HepG2 (cell line): Measurements from ENCODE around the gene USP36. TPM values are rescaled to one million over a fixed set of nuclear protein-coding genes. Genes with fewer than 3 reads are reported as not detected.
A peak's percentile ranks its signal among the peaks of the same experiment; 100 is the strongest.

Source experiments
- CHD4 ChIP-seq: fragments of 200-600 bp; sonication (generic); IDR thresholded peaks from 2 replicates; pipeline ENCODE4 v1.7.0; 2017; ENCODE audit warnings: mild to moderate bottlenecking, low read length, borderline replicate concordance
- FOXK2 ChIP-seq: fragments of 450-650 bp; IDR thresholded peaks from 2 replicates; pipeline ENCODE4 v1.6.1; 2016
- HMG20B ChIP-seq: conservative IDR thresholded peaks from 2 replicates; pipeline ENCODE4 v1.6.1; 2016; ENCODE audit warnings: missing genetic modification reagents, missing compliant biosample characterization
- MED1 ChIP-seq: sonication (generic); formaldehyde crosslinking; IDR thresholded peaks from 2 replicates; pipeline ENCODE4 v1.4.0; 2020; ENCODE audit warnings: missing genetic modification reagents
- RAD51 ChIP-seq: fragments of 450-650 bp; IDR thresholded peaks from 2 replicates; pipeline ENCODE4 v1.6.1; 2016; ENCODE audit warnings: borderline replicate concordance
- TRIM24 ChIP-seq: sonication (generic); formaldehyde crosslinking; IDR thresholded peaks from 2 replicates; pipeline ENCODE4 v1.8.0; 2022; ENCODE audit warnings: mild to moderate bottlenecking, missing genetic modification reagents
- ZNF329 ChIP-seq: sonication (generic); formaldehyde crosslinking; IDR thresholded peaks from 2 replicates; pipeline ENCODE4 v1.9.0; 2021; ENCODE audit warnings: low read depth, mild to moderate bottlenecking, missing genetic modification reagents
- ZNF451 ChIP-seq: sonication (generic); formaldehyde crosslinking; IDR thresholded peaks from 2 replicates; pipeline ENCODE4 v1.5.0; 2020; ENCODE audit warnings: mild to moderate bottlenecking, missing genetic modification reagents
- ZNF749 ChIP-seq: sonication (generic); formaldehyde crosslinking; IDR thresholded peaks from 2 replicates; pipeline ENCODE4 v1.8.0; 2022; ENCODE audit warnings: mild to moderate bottlenecking, missing genetic modification reagents, moderate library complexity, borderline replicate concordance
- polyA plus RNA-seq, 8 experiments: library from polyadenylated mRNA; depleted of rRNA in 3 of 8; stranded (reverse) in 7 of 8; unstranded in 1 of 8; fragments of >200 nt; fragmentation: Illumina TruSeq in 4 of 8; extraction: Trizol in 4 of 8; gene quantifications; 2 replicates each; pipeline versions ENCODE4 v1.2.1 to v1.2.3, GENCODE V29; 2011 to 2016; ENCODE audit warnings: low read depth in 4 of 8, missing spikeins in 1 of 8, mixed read lengths in 1 of 8; ENCODE audit not compliant: insufficient read depth in 1 of 8
- total RNA-seq, 5 experiments: library from RNA; depleted of rRNA; stranded (reverse); fragments of >200 nt; fragmentation: Illumina TruSeq; extraction: Trizol; gene quantifications; 2 replicates each; pipeline ENCODE4 v1.2.3, GENCODE V29; 2016; ENCODE audit warnings: low read depth in 1 of 5
- TF ChIP-seq, protein P1 (sequence below): sonication (generic); formaldehyde crosslinking; conservative IDR thresholded peaks from 2 replicates; pipeline ENCODE4 v1.8.0; 2022; ENCODE audit warnings: low read depth, missing genetic modification reagents
- TF ChIP-seq, protein P2 (sequence below): sonication (generic); formaldehyde crosslinking; IDR thresholded peaks from 2 replicates; pipeline ENCODE4 v1.4.0; 2020; ENCODE audit warnings: mild to moderate bottlenecking, missing genetic modification reagents
- TF ChIP-seq, protein P3 (sequence below): sonication (generic); formaldehyde crosslinking; IDR thresholded peaks from 2 replicates; pipeline ENCODE4 v1.5.1; 2020; ENCODE audit warnings: mild to moderate bottlenecking, missing genetic modification reagents, moderate library complexity
- TF ChIP-seq, protein P4 (sequence below): sonication (generic); formaldehyde crosslinking; IDR thresholded peaks from 2 replicates; pipeline ENCODE4 v1.4.0; 2020; ENCODE audit warnings: missing genetic modification reagents

Gene USP36
- total and polyA plus RNA-seq, 2 of the 13 experiments (the other 11 are each of a cell fraction or from before 2014, with no cell fraction given), result 29.6 to 45.9 TPM

DNA sequence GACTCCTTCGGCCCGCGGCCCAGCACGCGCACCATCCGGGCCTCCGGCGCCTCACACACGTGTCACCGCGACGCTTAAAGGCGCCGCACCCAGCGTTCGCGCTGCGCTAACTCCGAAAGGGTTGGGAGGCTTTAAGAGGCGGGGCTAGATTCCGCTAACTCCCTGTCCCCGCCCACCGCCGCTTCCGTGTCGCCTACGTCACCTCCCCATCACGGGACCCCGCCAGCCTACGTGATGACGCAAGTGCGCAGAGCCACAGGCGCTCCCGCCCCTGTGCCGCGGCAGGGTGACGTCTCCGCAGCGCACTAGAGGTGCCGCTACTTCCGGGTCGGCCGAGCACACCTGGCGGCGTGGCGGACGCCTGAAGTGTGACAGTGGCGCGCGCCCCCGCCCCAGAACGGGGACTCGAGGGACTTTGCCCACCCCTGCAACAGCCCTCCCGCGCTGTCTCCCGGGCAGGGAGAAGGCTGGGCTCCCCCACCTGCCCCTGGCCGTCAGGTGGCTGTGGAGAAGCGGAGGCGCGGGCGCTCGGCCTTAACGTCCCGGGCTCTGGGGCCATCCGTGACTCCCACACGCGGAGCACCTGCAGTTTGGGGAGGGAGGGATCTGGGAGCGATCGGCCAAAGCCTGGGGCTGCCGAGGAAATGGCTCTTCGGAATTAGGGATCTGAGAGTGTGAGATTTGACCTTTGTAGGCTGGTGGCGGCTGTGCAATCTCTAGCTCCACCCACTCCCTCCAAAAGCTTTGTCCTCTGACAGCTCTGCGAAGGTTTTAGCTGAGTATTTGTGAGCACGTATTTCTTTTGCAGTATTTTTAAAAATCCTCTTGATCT is at the start of gene USP36 (continued):
- TF ChIP-seq, protein P1, sequence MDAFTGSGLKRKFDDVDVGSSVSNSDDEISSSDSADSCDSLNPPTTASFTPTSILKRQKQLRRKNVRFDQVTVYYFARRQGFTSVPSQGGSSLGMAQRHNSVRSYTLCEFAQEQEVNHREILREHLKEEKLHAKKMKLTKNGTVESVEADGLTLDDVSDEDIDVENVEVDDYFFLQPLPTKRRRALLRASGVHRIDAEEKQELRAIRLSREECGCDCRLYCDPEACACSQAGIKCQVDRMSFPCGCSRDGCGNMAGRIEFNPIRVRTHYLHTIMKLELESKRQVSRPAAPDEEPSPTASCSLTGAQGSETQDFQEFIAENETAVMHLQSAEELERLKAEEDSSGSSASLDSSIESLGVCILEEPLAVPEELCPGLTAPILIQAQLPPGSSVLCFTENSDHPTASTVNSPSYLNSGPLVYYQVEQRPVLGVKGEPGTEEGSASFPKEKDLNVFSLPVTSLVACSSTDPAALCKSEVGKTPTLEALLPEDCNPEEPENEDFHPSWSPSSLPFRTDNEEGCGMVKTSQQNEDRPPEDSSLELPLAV (CRISPR knock-in tag), result peak; percentile 38; the same call in 1 of the 2 replicates
- TF ChIP-seq, protein P2, sequence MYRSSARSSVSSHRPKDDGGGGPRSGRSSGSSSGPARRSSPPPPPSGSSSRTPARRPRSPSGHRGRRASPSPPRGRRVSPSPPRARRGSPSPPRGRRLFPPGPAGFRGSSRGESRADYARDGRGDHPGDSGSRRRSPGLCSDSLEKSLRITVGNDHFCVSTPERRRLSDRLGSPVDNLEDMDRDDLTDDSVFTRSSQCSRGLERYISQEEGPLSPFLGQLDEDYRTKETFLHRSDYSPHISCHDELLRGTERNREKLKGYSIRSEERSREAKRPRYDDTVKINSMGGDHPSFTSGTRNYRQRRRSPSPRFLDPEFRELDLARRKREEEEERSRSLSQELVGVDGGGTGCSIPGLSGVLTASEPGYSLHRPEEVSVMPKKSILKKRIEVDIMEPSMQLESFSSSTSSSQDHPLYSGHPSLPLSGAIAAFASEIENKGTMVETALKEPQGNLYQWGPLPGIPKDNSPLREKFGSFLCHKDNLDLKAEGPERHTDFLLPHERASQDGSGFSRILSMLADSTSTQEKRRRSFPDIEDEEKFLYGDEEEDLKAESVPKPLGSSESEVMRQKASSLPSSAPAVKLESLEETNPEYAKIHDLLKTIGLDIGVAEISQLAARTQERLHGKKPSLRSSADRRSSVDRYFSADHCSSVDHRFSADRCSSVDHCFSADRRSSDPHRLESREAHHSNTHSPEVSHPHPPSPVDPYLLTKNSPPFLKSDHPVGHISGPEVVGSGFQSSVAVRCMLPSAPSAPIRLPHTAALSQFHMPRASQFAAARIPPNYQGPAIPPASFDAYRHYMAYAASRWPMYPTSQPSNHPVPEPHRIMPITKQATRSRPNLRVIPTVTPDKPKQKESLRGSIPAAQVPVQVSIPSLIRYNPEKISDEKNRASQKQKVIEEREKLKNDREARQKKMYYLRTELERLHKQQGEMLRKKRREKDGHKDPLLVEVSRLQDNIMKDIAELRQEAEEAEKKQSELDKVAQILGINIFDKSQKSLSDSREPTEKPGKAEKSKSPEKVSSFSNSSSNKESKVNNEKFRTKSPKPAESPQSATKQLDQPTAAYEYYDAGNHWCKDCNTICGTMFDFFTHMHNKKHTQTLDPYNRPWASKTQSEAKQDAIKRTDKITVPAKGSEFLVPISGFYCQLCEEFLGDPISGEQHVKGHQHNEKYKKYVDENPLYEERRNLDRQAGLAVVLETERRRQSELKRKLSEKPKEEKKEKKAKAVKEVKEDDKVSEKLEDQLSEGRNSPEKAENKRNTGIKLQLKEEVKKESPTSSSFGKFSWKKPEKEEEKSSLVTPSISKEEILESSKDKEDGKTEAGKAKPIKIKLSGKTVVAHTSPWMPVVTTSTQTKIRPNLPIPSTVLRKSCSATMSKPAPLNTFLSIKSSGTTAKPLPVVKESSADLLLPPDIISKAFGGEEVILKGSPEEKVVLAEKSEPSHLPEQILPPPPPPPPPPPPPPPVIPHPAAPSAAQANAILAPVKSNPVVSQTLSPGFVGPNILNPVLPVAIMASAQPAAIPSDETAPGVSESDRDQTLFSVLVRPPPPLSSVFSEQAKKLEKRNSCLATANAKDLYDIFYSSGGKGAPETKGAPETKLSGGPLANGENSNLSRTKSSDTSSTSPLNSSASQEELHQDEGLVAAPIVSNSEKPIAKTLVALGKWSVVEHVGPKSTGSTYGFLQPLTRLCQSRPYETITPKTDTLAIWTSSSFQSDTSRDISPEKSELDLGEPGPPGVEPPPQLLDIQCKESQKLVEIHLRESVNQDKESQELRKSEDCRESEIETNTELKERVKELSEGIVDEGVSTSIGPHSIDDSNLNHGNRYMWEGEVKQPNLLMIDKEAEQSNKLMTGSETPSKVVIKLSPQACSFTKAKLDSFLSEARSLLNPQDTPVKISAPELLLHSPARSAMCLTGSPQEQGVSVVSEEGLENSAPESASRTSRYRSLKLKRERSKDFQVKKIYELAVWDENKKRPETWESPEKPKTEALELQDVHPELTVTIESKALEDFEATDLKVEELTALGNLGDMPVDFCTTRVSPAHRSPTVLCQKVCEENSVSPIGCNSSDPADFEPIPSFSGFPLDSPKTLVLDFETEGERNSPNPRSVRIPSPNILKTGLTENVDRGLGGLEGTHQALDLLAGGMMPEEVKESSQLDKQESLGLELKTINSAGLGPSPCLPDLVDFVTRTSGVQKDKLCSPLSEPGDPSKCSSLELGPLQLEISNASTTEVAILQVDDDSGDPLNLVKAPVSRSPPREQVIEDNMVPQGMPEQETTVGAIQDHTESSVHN (CRISPR knock-in tag), result peak; percentile 97
- TF ChIP-seq HMG20B (CRISPR knock-in tag), result no peak; the same call in 1 of the 2 replicates
- TF ChIP-seq FOXK2, result no peak
- TF ChIP-seq, protein P3, sequence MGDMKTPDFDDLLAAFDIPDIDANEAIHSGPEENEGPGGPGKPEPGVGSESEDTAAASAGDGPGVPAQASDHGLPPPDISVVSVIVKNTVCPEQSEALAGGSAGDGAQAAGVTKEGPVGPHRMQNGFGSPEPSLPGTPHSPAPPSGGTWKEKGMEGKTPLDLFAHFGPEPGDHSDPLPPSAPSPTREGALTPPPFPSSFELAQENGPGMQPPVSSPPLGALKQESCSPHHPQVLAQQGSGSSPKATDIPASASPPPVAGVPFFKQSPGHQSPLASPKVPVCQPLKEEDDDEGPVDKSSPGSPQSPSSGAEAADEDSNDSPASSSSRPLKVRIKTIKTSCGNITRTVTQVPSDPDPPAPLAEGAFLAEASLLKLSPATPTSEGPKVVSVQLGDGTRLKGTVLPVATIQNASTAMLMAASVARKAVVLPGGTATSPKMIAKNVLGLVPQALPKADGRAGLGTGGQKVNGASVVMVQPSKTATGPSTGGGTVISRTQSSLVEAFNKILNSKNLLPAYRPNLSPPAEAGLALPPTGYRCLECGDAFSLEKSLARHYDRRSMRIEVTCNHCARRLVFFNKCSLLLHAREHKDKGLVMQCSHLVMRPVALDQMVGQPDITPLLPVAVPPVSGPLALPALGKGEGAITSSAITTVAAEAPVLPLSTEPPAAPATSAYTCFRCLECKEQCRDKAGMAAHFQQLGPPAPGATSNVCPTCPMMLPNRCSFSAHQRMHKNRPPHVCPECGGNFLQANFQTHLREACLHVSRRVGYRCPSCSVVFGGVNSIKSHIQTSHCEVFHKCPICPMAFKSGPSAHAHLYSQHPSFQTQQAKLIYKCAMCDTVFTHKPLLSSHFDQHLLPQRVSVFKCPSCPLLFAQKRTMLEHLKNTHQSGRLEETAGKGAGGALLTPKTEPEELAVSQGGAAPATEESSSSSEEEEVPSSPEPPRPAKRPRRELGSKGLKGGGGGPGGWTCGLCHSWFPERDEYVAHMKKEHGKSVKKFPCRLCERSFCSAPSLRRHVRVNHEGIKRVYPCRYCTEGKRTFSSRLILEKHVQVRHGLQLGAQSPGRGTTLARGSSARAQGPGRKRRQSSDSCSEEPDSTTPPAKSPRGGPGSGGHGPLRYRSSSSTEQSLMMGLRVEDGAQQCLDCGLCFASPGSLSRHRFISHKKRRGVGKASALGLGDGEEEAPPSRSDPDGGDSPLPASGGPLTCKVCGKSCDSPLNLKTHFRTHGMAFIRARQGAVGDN (CRISPR knock-in tag), result peak; percentile 96
- peak; percentile 51; the same call in 1 of the 2 replicates for TF ChIP-seq RAD51
- TF ChIP-seq, protein P4, sequence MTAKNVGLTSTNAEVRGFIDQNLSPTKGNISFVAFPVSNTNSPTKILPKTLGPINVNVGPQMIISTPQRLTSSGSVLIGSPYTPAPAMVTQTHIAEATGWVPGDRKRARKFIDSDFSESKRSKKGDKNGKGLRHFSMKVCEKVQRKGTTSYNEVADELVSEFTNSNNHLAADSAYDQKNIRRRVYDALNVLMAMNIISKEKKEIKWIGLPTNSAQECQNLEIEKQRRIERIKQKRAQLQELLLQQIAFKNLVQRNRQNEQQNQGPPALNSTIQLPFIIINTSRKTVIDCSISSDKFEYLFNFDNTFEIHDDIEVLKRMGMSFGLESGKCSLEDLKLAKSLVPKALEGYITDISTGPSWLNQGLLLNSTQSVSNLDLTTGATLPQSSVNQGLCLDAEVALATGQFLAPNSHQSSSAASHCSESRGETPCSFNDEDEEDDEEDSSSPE (CRISPR knock-in tag), result peak; percentile 89; the same call in 1 of the 2 replicates
- no peak for TF ChIP-seq TRIM24
- peak; percentile 97 for TF ChIP-seq ZNF451 (CRISPR knock-in tag)
- TF ChIP-seq CHD4, result peak; percentile 69; the same call in 1 of the 2 replicates
- peak; percentile 87 for TF ChIP-seq MED1 (CRISPR knock-in tag)
- peak; percentile 78; the same call in 1 of the 2 replicates for TF ChIP-seq ZNF329 (CRISPR knock-in tag)
- TF ChIP-seq ZNF749 (CRISPR knock-in tag), result no peak; the same call in 1 of the 2 replicates
